Astrocyte (in vitro differentiated cells and primary cell): ENCODE data around the gene LHCGR. TPM values are rescaled to one million over a fixed set of nuclear protein-coding genes. Genes with fewer than 3 reads are reported as not detected.
A peak's percentile ranks its signal among the peaks of the same experiment; 100 is the strongest.
"Not testable (repeated sequence)": the region's sequence is repeated elsewhere in the genome, so short reads cannot be mapped to it uniquely, and the experiment has no call there.

Source experiments
- DNase-seq: peaks from one replicate; pipeline ENCODE4 v3.0.0-alpha.2; 2010; ENCODE audit warnings: low read depth
- FAIRE-seq: peaks from 2 replicates; lab custom pipeline; 2011; peaks lifted over from hg19 to GRCh38; lab: Jason Lieb, UNC
- H2AFZ ChIP-seq: 2 replicates; pipeline ENCODE4 v1.6.0; 2012; ENCODE audit warnings: low read depth, low read length, inconsistent platforms
- H3K27ac ChIP-seq: 2 replicates; pipeline ENCODE4 v1.5.1; 2011; ENCODE audit warnings: low read depth, low read length, inconsistent platforms
- H3K27me3 ChIP-seq: 2 replicates; pipeline ENCODE4 v1.6.0; 2011; ENCODE audit warnings: low read length, inconsistent platforms; ENCODE audit not compliant: insufficient read depth
- H3K36me3 ChIP-seq: 2 replicates; pipeline ENCODE4 v1.5.1; 2011; ENCODE audit warnings: low read length, inconsistent platforms; ENCODE audit not compliant: insufficient read depth
- H3K4me1 ChIP-seq: 2 replicates; pipeline ENCODE4 v1.5.1; 2011; ENCODE audit warnings: low read length, inconsistent platforms; ENCODE audit not compliant: insufficient read depth
- H3K4me2 ChIP-seq: 2 replicates; pipeline ENCODE4 v1.6.0; 2012; ENCODE audit warnings: low read length, inconsistent platforms
- H3K4me3 ChIP-seq: 2 replicates; pipeline ENCODE4 v1.5.1; 2011; ENCODE audit warnings: low read depth, mild to moderate bottlenecking, low read length, inconsistent platforms; ENCODE audit not compliant: insufficient read depth
- H3K79me2 ChIP-seq: 2 replicates; pipeline ENCODE4 v1.6.0; 2012; ENCODE audit warnings: mild to moderate bottlenecking, low read length, inconsistent platforms; ENCODE audit not compliant: insufficient read depth
- H3K9ac ChIP-seq: 2 replicates; pipeline ENCODE4 v1.6.0; 2012; ENCODE audit warnings: mild to moderate bottlenecking, low read length, inconsistent platforms
- H3K9me3 ChIP-seq: 2 replicates; pipeline ENCODE4 v1.5.1; 2012; ENCODE audit warnings: low read depth, mild to moderate bottlenecking, low read length, inconsistent platforms; ENCODE audit not compliant: insufficient read depth
- H4K20me1 ChIP-seq: 2 replicates; pipeline ENCODE4 v1.6.0; 2012; ENCODE audit warnings: low read length, inconsistent platforms; ENCODE audit not compliant: insufficient read depth
- H3K27ac Mint-ChIP-seq: one replicate; pipeline ENCODE4 v1.8.0; 2021; ENCODE audit warnings: mild to moderate bottlenecking, mixed read lengths; ENCODE audit not compliant: unreplicated experiment
- H3K27me3 Mint-ChIP-seq: one replicate; pipeline ENCODE4 v1.8.0; 2021; ENCODE audit warnings: low read depth, mixed read lengths; ENCODE audit not compliant: unreplicated experiment
- H3K36me3 Mint-ChIP-seq: one replicate; pipeline ENCODE4 v1.8.0; 2021; ENCODE audit warnings: low read depth, mixed read lengths; ENCODE audit not compliant: unreplicated experiment
- H3K4me1 Mint-ChIP-seq: one replicate; pipeline ENCODE4 v1.8.0; 2021; ENCODE audit warnings: low read depth, mixed read lengths; ENCODE audit not compliant: unreplicated experiment
- H3K4me3 Mint-ChIP-seq: one replicate; pipeline ENCODE4 v1.8.0; 2021; ENCODE audit warnings: mild to moderate bottlenecking, moderate library complexity, mixed read lengths; ENCODE audit not compliant: unreplicated experiment
- H3K9me3 Mint-ChIP-seq: one replicate; pipeline ENCODE4 v1.8.0; 2021; ENCODE audit warnings: mild to moderate bottlenecking, mixed read lengths; ENCODE audit not compliant: unreplicated experiment
- EZH2 ChIP-seq: IDR thresholded peaks from 2 replicates; pipeline ENCODE4 v1.6.1; 2012; ENCODE audit warnings: mild to moderate bottlenecking, low read length, inconsistent platforms; ENCODE audit not compliant: insufficient read depth
- total RNA-seq: library from RNA; stranded (reverse); gene quantifications from 2 replicates; pipeline ENCODE4 v1.2.1, GENCODE V29; 2021
- TF ChIP-seq, protein P1 (sequence below): IDR thresholded peaks from 2 replicates; pipeline ENCODE4 v1.5.1; 2011; ENCODE audit warnings: low read depth, mild to moderate bottlenecking, inconsistent platforms, low read length, moderate library complexity; ENCODE audit not compliant: insufficient read depth

Gene LHCGR
- total RNA-seq, 1 donor from 2014 or later: not detected

DNA sequence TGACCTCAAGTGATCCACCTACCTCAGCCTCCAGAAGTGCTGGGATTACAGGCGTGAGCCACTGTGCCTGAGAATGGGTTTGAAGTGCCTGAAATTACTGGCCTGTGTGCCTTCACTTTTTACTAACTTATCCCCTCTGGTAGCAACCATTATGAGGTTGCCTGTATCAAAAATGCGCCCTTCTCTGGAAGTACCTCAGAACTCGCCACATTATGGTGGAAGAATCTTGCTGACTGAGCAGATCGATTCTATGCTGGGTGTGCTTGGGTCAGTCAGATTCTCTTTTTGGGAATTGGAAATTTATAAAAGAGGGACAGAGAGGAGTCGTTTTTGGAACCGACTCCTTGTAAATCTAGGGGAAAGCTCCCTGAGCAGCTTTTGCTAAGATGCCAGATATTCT is 8.2 kb downstream of the LHCGR start:
- DNase-seq: no peak
- H3K36me3 Mint-ChIP-seq: no peaks in the 10 kb centered on the region
- H3K27me3 Mint-ChIP-seq: peaks cover 8% of the 10 kb centered on the region
- H3K27ac Mint-ChIP-seq: no peak overlapping the region
- Histone ChIP-seq H2AFZ (no peak overlapping the region), H3K9me3 (no peaks in the 10 kb centered on the region), H3K36me3 (no peaks in the 10 kb centered on the region), H3K27ac (no peak overlapping the region), H3K79me2 (no peaks in the 10 kb centered on the region), H3K27me3 (no peaks in the 10 kb centered on the region), H3K4me3 (no peak overlapping the region), H4K20me1 (no peaks in the 10 kb centered on the region), H3K9ac (no peak overlapping the region), H3K4me2 (no peak overlapping the region), H3K4me1 (no peaks in the 10 kb centered on the region)
- peaks cover 6% of the 10 kb centered on the region for H3K4me1 Mint-ChIP-seq
- no peaks in the 10 kb centered on the region for H3K9me3 Mint-ChIP-seq
- no peak for TF ChIP-seq EZH2
- TF ChIP-seq, protein P1, sequence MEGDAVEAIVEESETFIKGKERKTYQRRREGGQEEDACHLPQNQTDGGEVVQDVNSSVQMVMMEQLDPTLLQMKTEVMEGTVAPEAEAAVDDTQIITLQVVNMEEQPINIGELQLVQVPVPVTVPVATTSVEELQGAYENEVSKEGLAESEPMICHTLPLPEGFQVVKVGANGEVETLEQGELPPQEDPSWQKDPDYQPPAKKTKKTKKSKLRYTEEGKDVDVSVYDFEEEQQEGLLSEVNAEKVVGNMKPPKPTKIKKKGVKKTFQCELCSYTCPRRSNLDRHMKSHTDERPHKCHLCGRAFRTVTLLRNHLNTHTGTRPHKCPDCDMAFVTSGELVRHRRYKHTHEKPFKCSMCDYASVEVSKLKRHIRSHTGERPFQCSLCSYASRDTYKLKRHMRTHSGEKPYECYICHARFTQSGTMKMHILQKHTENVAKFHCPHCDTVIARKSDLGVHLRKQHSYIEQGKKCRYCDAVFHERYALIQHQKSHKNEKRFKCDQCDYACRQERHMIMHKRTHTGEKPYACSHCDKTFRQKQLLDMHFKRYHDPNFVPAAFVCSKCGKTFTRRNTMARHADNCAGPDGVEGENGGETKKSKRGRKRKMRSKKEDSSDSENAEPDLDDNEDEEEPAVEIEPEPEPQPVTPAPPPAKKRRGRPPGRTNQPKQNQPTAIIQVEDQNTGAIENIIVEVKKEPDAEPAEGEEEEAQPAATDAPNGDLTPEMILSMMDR: no peak
- no peak for FAIRE-seq
- no peak overlapping the region for H3K4me3 Mint-ChIP-seq

GRCh38 chr2:48739236-48739635 is 16.3 kb downstream of the LHCGR start:
- not testable (repeated sequence) for H3K27ac ChIP-seq, H3K36me3 Mint-ChIP-seq, H3K9me3 ChIP-seq, H3K27ac Mint-ChIP-seq, H3K4me2 ChIP-seq, DNase-seq, H3K4me1 ChIP-seq, H3K4me3 ChIP-seq, H3K4me3 Mint-ChIP-seq, H3K9me3 Mint-ChIP-seq, H3K4me1 Mint-ChIP-seq, FAIRE-seq, H4K20me1 ChIP-seq, H2AFZ ChIP-seq, H3K79me2 ChIP-seq, H3K9ac ChIP-seq, H3K27me3 Mint-ChIP-seq, H3K36me3 ChIP-seq, H3K27me3 ChIP-seq

DNA sequence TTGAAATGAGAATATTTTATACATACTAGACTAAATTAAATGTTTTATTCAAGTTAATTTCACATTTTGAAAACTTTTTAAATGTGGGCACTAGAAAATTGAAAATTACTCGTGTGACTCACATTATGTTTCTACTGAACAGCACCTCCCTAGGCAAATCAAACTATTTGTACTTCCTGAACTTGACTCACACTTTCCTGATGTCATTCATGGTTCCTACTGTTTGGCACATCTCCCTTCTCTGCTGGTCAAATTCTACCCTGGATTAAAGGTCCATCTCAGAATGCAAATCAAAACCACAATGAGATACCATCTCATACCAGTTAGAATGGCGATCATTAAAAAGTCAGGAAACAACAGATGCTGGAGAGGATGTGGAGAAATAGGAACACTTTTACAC is 16.7 kb downstream of the LHCGR start:
- no peak overlapping the region for H3K27ac ChIP-seq
- H3K4me2 ChIP-seq: no peak overlapping the region
- Mint-ChIP-seq H3K27me3 (peaks cover 1% of the 10 kb centered on the region), H3K36me3 (no peaks in the 10 kb centered on the region), H3K9me3 (no peaks in the 10 kb centered on the region), H3K27ac (no peak overlapping the region), H3K4me3 (no peak overlapping the region), H3K4me1 (peaks cover 10% of the 10 kb centered on the region)
- no peaks in the 10 kb centered on the region for H3K4me1 ChIP-seq
- H3K4me3 ChIP-seq: no peak overlapping the region
- TF ChIP-seq, protein P1: no peak
- TF ChIP-seq EZH2: no peak
- peaks cover 5% of the 10 kb centered on the region for H3K9me3 ChIP-seq
- H3K79me2 ChIP-seq: no peaks in the 10 kb centered on the region
- H2AFZ ChIP-seq: no peak overlapping the region
- H3K36me3 ChIP-seq: no peaks in the 10 kb centered on the region
- H3K9ac ChIP-seq: no peak overlapping the region
- DNase-seq: peak; percentile 91
- H4K20me1 ChIP-seq: no peaks in the 10 kb centered on the region
- FAIRE-seq: no peak
- H3K27me3 ChIP-seq: peaks cover 4% of the 10 kb centered on the region
